GM12878 (cell line): ENCODE results near the gene COL9A3. TPM values are rescaled to one million over a fixed set of nuclear protein-coding genes. Genes with fewer than 3 reads are reported as not detected.

Experiments
- ATAC-seq: fragments of 200-7000 bp; cut with Tn5 transposase; 3 replicates; pipeline ENCODE4 v1.9.1; 2020; ENCODE audit warnings: mild to moderate bottlenecking, moderate library complexity
- BruUV-seq: library from RNA; stranded (reverse); fragments of 400-500 nt; replicated peaks from 2 replicates; lab custom pipeline; 2021; lab: Mats Ljungman, UMichigan
- CTCF ChIA-PET: fragments of 300-600 bp; sonication (Branson Sonifier 250); formaldehyde crosslinking; extraction: SDS; loops from one replicate; lab custom pipeline; 2021; ENCODE audit warnings: inconsistent platforms; lab: Yijun Ruan, JAX
- POLR2A ChIA-PET: fragments of 350-600 bp; formaldehyde crosslinking; extraction: SDS; loops from one replicate; lab custom pipeline; 2021; ENCODE audit warnings: inconsistent platforms; lab: Charles Lee
- RAD21 ChIA-PET: fragments of 300-600 bp; sonication (Branson Sonifier 250); formaldehyde crosslinking; loops from one replicate; lab custom pipeline; 2023; ENCODE audit warnings: antibody characterized with exemption; ENCODE audit not compliant: unreplicated experiment; lab: Charles Lee
- SMC1A ChIA-PET: fragments of 300-600 bp; sonication (Branson Sonifier 250); formaldehyde crosslinking; loops from one replicate; lab custom pipeline; 2023; ENCODE audit not compliant: unreplicated experiment, uncharacterized antibody; lab: Charles Lee
- DNase-seq: peaks from one replicate; pipeline ENCODE4 v3.0.0-alpha.2; 2011; ENCODE audit warnings: low read depth, low spot score
- FAIRE-seq: peaks from 3 replicates; lab custom pipeline; 2011; peaks lifted over from hg19 to GRCh38; lab: Jason Lieb, UNC
- H2AFZ ChIP-seq: 2 replicates; pipeline ENCODE4 v1.6.0; 2011; ENCODE audit warnings: low read depth, low read length, control low read depth; ENCODE audit not compliant: control insufficient read depth
- H3K27ac ChIP-seq: 2 replicates; pipeline ENCODE4 v1.5.1; 2011; ENCODE audit warnings: control low read depth; ENCODE audit not compliant: control insufficient read depth, insufficient read depth
- H3K27me3 ChIP-seq, 2 experiments: replicated peaks in 1 of 2; 2 replicates each; pipeline versions ENCODE4 v1.6.0 to v1.6.1; 2011; ENCODE audit warnings: low read length in 1 of 2; ENCODE audit not compliant: control insufficient read depth in 2 of 2, insufficient read depth in 2 of 2
- H3K36me3 ChIP-seq, 2 experiments: 2 replicates each; pipeline ENCODE4 v1.5.1; 2011; ENCODE audit warnings: low read length in 1 of 2; ENCODE audit not compliant: control insufficient read depth in 2 of 2, insufficient read depth in 2 of 2
- H3K4me1 ChIP-seq: 2 replicates; pipeline ENCODE4 v1.6.1; 2011; ENCODE audit warnings: mild to moderate bottlenecking, low read length, moderate library complexity, mixed read lengths; ENCODE audit not compliant: control insufficient read depth, insufficient read depth
- H3K4me2 ChIP-seq: 2 replicates; pipeline ENCODE4 v1.6.0; 2011; ENCODE audit warnings: control low read depth; ENCODE audit not compliant: control insufficient read depth, insufficient read depth
- H3K4me3 ChIP-seq: fragments of 200-600 bp; sonication (generic); 2 replicates; pipeline ENCODE4 v1.5.1; 2016
- H3K79me2 ChIP-seq: 2 replicates; pipeline ENCODE4 v1.6.0; 2011; ENCODE audit warnings: low read length; ENCODE audit not compliant: control insufficient read depth, insufficient read depth
- H3K9ac ChIP-seq: 2 replicates; pipeline ENCODE4 v1.8.0; 2011; ENCODE audit warnings: low read length, control low read depth, mixed read lengths; ENCODE audit not compliant: control insufficient read depth, insufficient read depth
- H3K9me3 ChIP-seq: replicated peaks from 3 replicates; pipeline ENCODE4 v1.5.1; 2011; ENCODE audit warnings: mild to moderate bottlenecking, low read length; ENCODE audit not compliant: control insufficient read depth, insufficient read depth
- H4K20me1 ChIP-seq: 2 replicates; pipeline ENCODE4 v1.6.0; 2011; ENCODE audit not compliant: control insufficient read depth, insufficient read depth
- ATF7 ChIP-seq: fragments of 450-650 bp; IDR thresholded peaks from 2 replicates; pipeline ENCODE4 v1.6.1; 2016; ENCODE audit warnings: low read depth, mild to moderate bottlenecking
- BHLHE40 ChIP-seq, 2 experiments: fragments of 450-650 bp in 1 of 2; IDR thresholded peaks; 2 replicates each; pipeline ENCODE4 v1.6.1; 2011 to 2017; ENCODE audit warnings: low read depth in 2 of 2, borderline replicate concordance in 1 of 2, improper control_type of control experiment in 1 of 2, low read length in 1 of 2, mild to moderate bottlenecking in 1 of 2
- BMI1 ChIP-seq: fragments of 450-650 bp; IDR thresholded peaks from 2 replicates; pipeline ENCODE4 v1.6.1; 2016; ENCODE audit warnings: mild to moderate bottlenecking, moderate library complexity, borderline replicate concordance
- CBX3 ChIP-seq: fragments of 200-600 bp; sonication (generic); IDR thresholded peaks from 2 replicates; pipeline ENCODE4 v1.6.1; 2016; ENCODE audit warnings: low read depth, borderline replicate concordance
- CREB1 ChIP-seq: IDR thresholded peaks from 2 replicates; pipeline ENCODE4 v1.6.1; 2012; ENCODE audit warnings: low read depth, mild to moderate bottlenecking, inconsistent platforms
- EP300 ChIP-seq, 2 experiments: fragments of 150-350 bp in 1 of 2; IDR thresholded peaks; 2 replicates each; pipeline ENCODE4 v1.6.1; 2011 to 2012; ENCODE audit warnings: low read depth in 2 of 2, low read length in 2 of 2, borderline replicate concordance in 1 of 2, improper control_type of control experiment in 1 of 2, inconsistent platforms in 1 of 2; ENCODE audit not compliant: control insufficient read depth in 1 of 2
- ETV6 ChIP-seq, 2 experiments: fragments of 450-650 bp in 1 of 2; IDR thresholded peaks in 1 of 2; conservative IDR thresholded peaks in 1 of 2; 2 replicates each; pipeline ENCODE4 v1.6.1; 2014; ENCODE audit warnings: antibody characterized with exemption in 1 of 2, borderline replicate concordance in 1 of 2, low read depth in 1 of 2, mild to moderate bottlenecking in 1 of 2, moderate library complexity in 1 of 2
- EZH2 ChIP-seq: IDR thresholded peaks from 2 replicates; pipeline ENCODE4 v1.6.1; 2012; ENCODE audit warnings: low read depth, mild to moderate bottlenecking, control low read depth, inconsistent platforms, low read length, borderline replicate concordance; ENCODE audit not compliant: control insufficient read depth
- FOXK2 ChIP-seq: fragments of 450-650 bp; IDR thresholded peaks from 2 replicates; pipeline ENCODE4 v1.6.1; 2017; ENCODE audit warnings: mild to moderate bottlenecking, moderate library complexity
- JUND ChIP-seq: IDR thresholded peaks from 2 replicates; pipeline ENCODE4 v1.6.1; 2012; ENCODE audit warnings: low read depth, mild to moderate bottlenecking, low read length, improper control_type of control experiment, moderate library complexity
- KAT2A ChIP-seq: conservative IDR thresholded peaks from 2 replicates; pipeline ENCODE4 v1.6.1; 2011; ENCODE audit warnings: low read depth, low read length; ENCODE audit not compliant: control insufficient read depth
- TARDBP ChIP-seq: IDR thresholded peaks from 2 replicates; pipeline ENCODE4 v1.6.1; 2016; ENCODE audit warnings: borderline replicate concordance
- USF2 ChIP-seq: IDR thresholded peaks from 2 replicates; pipeline ENCODE4 v1.6.1; 2011; ENCODE audit warnings: low read depth, low read length, improper control_type of control experiment, borderline replicate concordance
- ZNF217 ChIP-seq: fragments of 450-650 bp; IDR thresholded peaks from 2 replicates; pipeline ENCODE4 v1.6.1; 2017; ENCODE audit warnings: antibody characterized with exemption, mild to moderate bottlenecking
- ZNF384 ChIP-seq: IDR thresholded peaks from 2 replicates; pipeline ENCODE4 v1.6.1; 2012; ENCODE audit warnings: low read depth, mild to moderate bottlenecking, low read length, improper control_type of control experiment, borderline replicate concordance
- ZNF622 ChIP-seq: fragments of 450-650 bp; IDR thresholded peaks from 2 replicates; pipeline ENCODE4 v1.6.1; 2017; ENCODE audit warnings: mild to moderate bottlenecking, inconsistent platforms
- WGBS: methylation state at CpG from one replicate; pipeline ENCODE4 v1.1.6; 2016; ENCODE audit warnings: low lambda C conversion rate; ENCODE audit not compliant: insufficient replicate concordance, insufficient coverage; ENCODE audit errors: missing lambda C conversion rate; 5-methylcytosine and 5-hydroxymethylcytosine counted together
- in situ Hi-C: fragments of 300-500 bp; cut with MboI; formaldehyde crosslinking; loops from 9 replicates; pipeline ENCODE4 v1.14.3; 2018; ENCODE audit warnings: mixed read lengths
- intact Hi-C: fragments of 100-400 bp; cut with micrococcal nuclease; formaldehyde crosslinking; loops from one replicate; pipeline ENCODE4 v1.14.2; 2022; ENCODE audit not compliant: unreplicated experiment
- polyA plus RNA-seq, 11 experiments: library from polyadenylated mRNA; depleted of rRNA in 4 of 11; unstranded in 6 of 11; stranded (reverse) in 5 of 11; fragments of >200 nt; fragmentation: Nextera tagmentation in 4 of 11; fragmentation: Illumina TruSeq in 1 of 11; extraction: Ambion mirVana in 4 of 11; extraction: Trizol in 1 of 11; gene quantifications; 1 replicate in 1 of 11; 2 replicates in 10 of 11; pipeline versions ENCODE4 v1.2.1 to v1.2.3, GENCODE V29; 2011 to 2016; ENCODE audit warnings: inconsistent platforms in 2 of 11, missing spikeins in 2 of 11, low read depth in 1 of 11
- total RNA-seq, 4 experiments: library from RNA; depleted of rRNA in 3 of 4; stranded (reverse); fragments of >200 nt in 3 of 4; fragmentation: Illumina TruSeq in 1 of 4; extraction: Trizol in 1 of 4; gene quantifications; 2 replicates each; pipeline versions ENCODE4 v1.2.1 to v1.2.3, GENCODE V29; 2013 to 2021

COL9A3 gene
- total and polyA plus RNA-seq, 10 of the 15 experiments (the other 5 are each of a cell fraction or from before 2014, with no cell fraction given) = 0.09 to 1.7 (median 0.63) TPM; not detected in 1

- FAIRE-seq (no peak), DNase-seq (no peak), ATAC-seq (peak; percentile 45)
- SMC1A ChIA-PET = no interaction called here
- POLR2A ChIA-PET = no interaction called here
- H3K4me3 ChIP-seq = no peak overlapping the region
- no peaks in the 10 kb centered on the region for H3K36me3 ChIP-seq
- CTCF ChIA-PET = no interaction called here
- in situ Hi-C loops = no loop called here
- intact Hi-C loops = no loop called here
- H3K9ac ChIP-seq = no peak overlapping the region
- H2AFZ ChIP-seq = no peak overlapping the region
- TF ChIP-seq ATF7 (peak; percentile 65; the same call in 1 of the 2 replicates), CREB1 (no peak)
- H3K4me1 ChIP-seq = peaks cover 11% of the 10 kb centered on the region
- H4K20me1 ChIP-seq = no peaks in the 10 kb centered on the region
- 30% methylated on average over 8 of the region's 8 CpGs for WGBS
- RAD21 ChIA-PET = no interaction called here
- H3K27me3 ChIP-seq = peaks cover 0 to 3% of the 10 kb centered on the region in 2 experiments; a peak in 2 of 4 replicates
- H3K27ac ChIP-seq = no peak overlapping the region
- no TSS peak for BruUV-seq
- H3K4me2 ChIP-seq = no peak overlapping the region
- no peaks in the 10 kb centered on the region for H3K79me2 ChIP-seq
- no peaks in the 10 kb centered on the region for H3K9me3 ChIP-seq
Measured at GRCh38 chr20:62837790-62838127, 20.9 kb downstream of the COL9A3 start.

DNA sequence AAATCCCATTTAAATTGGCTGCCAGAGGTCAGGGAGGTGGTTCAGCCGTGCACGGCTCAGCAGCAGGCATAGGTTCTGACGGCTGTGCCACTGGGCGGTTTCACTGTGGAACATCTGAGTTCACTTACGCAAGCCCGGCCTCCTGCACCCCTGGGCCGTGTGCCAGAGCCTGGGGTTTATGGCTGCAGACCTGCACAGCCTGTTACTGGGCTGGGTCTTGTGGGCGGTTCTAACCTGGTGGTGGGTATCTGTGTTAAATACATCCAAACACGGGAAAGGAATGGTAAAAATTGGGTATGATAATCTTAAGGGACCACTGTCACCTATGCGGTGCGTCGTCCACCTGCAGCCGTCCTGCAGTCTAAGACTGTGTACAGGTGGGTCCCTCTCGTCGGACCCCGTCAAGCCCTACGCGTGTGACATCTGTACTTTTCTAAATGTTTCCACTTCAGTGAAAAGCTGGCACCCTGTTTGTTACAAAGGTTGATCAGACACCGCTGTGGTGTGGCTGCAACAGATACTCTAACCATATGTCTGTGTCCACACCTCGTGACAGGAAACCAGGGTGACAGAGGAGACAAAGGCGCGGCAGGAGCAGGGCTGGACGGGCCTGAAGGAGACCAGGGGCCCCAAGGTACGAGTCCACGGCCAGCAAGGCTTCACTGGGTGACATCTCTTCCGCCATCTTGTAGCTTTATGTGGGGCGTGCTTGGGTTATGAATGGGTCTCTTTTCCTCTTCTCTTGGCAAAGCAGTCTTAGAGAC is 21.5 kb downstream of the COL9A3 start:
- peaks cover 0 to 3% of the 10 kb centered on the region in 2 experiments; a peak in 2 of 4 replicates for H3K27me3 ChIP-seq
- ChIA-PET SMC1A (no interaction called here), RAD21 (no interaction called here), POLR2A (interaction anchor here (0.6 kb wide), 1 partner anchor 18 kb away, joined by 6 read pairs; no protein-coding TSS in a partner anchor), CTCF (interaction anchor here (1.0 kb wide), 1 partner anchor 55 kb away, joined by 3 read pairs; no protein-coding TSS in a partner anchor)
- intact Hi-C loops (no loop called here), in situ Hi-C loops (no loop called here)
- H3K4me3 ChIP-seq = no peak overlapping the region
- no peaks in the 10 kb centered on the region for H3K79me2 ChIP-seq
- peaks cover 6% of the 10 kb centered on the region for H3K4me1 ChIP-seq
- no peaks in the 10 kb centered on the region for H3K36me3 ChIP-seq
- no peak overlapping the region for H3K9ac ChIP-seq
- ATAC-seq (peak; percentile 94), DNase-seq (no peak), FAIRE-seq (no peak)
- no peaks in the 10 kb centered on the region for H4K20me1 ChIP-seq
- H3K4me2 ChIP-seq = no peak overlapping the region
- no peaks in the 10 kb centered on the region for H3K9me3 ChIP-seq
- 52% methylated on average over 27 of the region's 27 CpGs for WGBS
- H2AFZ ChIP-seq = no peak overlapping the region; the same call in 1 of the 2 replicates
- no TSS peak for BruUV-seq
- no peak overlapping the region for H3K27ac ChIP-seq
- no peak for TF ChIP-seq EZH2
- TF ChIP-seq FOXK2 = no peak
- 0 out of 4 replicates have a peak, but pooled peaks of 1 of the 2 experiments have one; percentile 24 for TF ChIP-seq EP300 (IDR thresholded peaks at IDR 0.05; ENCODE audit: borderline replicate concordance in 1 of 2, control insufficient read depth in 1 of 2, low read depth in 2 of 2, low read length in 2 of 2)
- no peak for TF ChIP-seq ETV6 (conservative IDR thresholded peaks at IDR 0.05 in 1 of 2, IDR thresholded peaks at IDR 0.05 in 1 of 2; ENCODE audit: borderline replicate concordance in 1 of 2, low read depth in 1 of 2)
- no peak for TF ChIP-seq ZNF622
- TF ChIP-seq ZNF384 = no peak
- no peak for TF ChIP-seq USF2
- no peak for TF ChIP-seq BMI1
- no peak for TF ChIP-seq CBX3
- TF ChIP-seq JUND = no peak
- TF ChIP-seq KAT2A = no peak
- TF ChIP-seq TARDBP = no peak
- no peak for TF ChIP-seq ZNF217
- TF ChIP-seq BHLHE40 (IDR thresholded peaks at IDR 0.05; ENCODE audit: borderline replicate concordance in 1 of 2, low read depth in 2 of 2, low read length in 1 of 2) = peak in 1 of 2 experiments; percentile 31; a peak in 1 of 4 replicates
